Loucy (cell line): ENCODE results near the gene KRTAP24-1.

Experiments used
- H2AFZ ChIP-seq: fragments of 200-600 bp; sonication (generic); 2 replicates; pipeline ENCODE4 v1.6.0; 2016; ENCODE audit warnings: antibody characterized with exemption, mild to moderate bottlenecking, low read length, moderate library complexity
- H3F3A ChIP-seq: fragments of 200-600 bp; 2 replicates; pipeline ENCODE4 v1.6.0; 2016; ENCODE audit warnings: antibody characterized with exemption, low read depth, mild to moderate bottlenecking
- H3K27me3 ChIP-seq: fragments of 200-600 bp; sonication (generic); 2 replicates; pipeline ENCODE4 v1.6.1; 2014; ENCODE audit warnings: low read length, mild to moderate bottlenecking; ENCODE audit not compliant: insufficient read depth, poor library complexity, severe bottlenecking
- H3K36me3 ChIP-seq: fragments of 200-600 bp; sonication (generic); 2 replicates; pipeline ENCODE4 v1.6.1; 2016; ENCODE audit warnings: low read length; ENCODE audit not compliant: insufficient read depth
- H3K4me1 ChIP-seq: fragments of 200-600 bp; sonication (generic); 2 replicates; pipeline ENCODE4 v1.5.1; 2014; ENCODE audit warnings: low read length, mild to moderate bottlenecking; ENCODE audit not compliant: insufficient read depth, poor library complexity, severe bottlenecking
- H3K4me2 ChIP-seq: fragments of 200-600 bp; sonication (generic); 2 replicates; pipeline ENCODE4 v1.6.0; 2014; ENCODE audit warnings: antibody characterized with exemption, low read length, low read depth, mild to moderate bottlenecking; ENCODE audit not compliant: poor library complexity, severe bottlenecking
- H3K4me3 ChIP-seq: fragments of 200-600 bp; sonication (generic); 2 replicates; pipeline ENCODE4 v1.5.1; 2014; ENCODE audit warnings: low read length, mild to moderate bottlenecking, mixed read lengths; ENCODE audit not compliant: poor library complexity, severe bottlenecking
- H3K79me2 ChIP-seq: fragments of 200-600 bp; sonication (generic); 2 replicates; pipeline ENCODE4 v1.6.1; 2014; ENCODE audit warnings: low read length; ENCODE audit not compliant: insufficient read depth
- H3K9ac ChIP-seq: fragments of 200-600 bp; sonication (generic); 2 replicates; pipeline ENCODE4 v1.6.0; 2014; ENCODE audit warnings: mild to moderate bottlenecking, low read depth, low read length, moderate library complexity; ENCODE audit not compliant: poor library complexity, severe bottlenecking
- H3K9me2 ChIP-seq: fragments of 200-600 bp; sonication (generic); replicated peaks from 2 replicates; pipeline ENCODE4 v1.6.1; 2016; ENCODE audit warnings: low read depth, low read length, mixed read lengths
- H3K9me3 ChIP-seq: fragments of 200-600 bp; sonication (generic); 2 replicates; pipeline ENCODE4 v1.6.1; 2014; ENCODE audit warnings: mild to moderate bottlenecking, antibody characterized with exemption, low read length, low read depth; ENCODE audit not compliant: insufficient read depth
- H4K20me1 ChIP-seq: fragments of 200-600 bp; sonication (generic); 2 replicates; pipeline ENCODE4 v1.6.0; 2014; ENCODE audit warnings: antibody characterized with exemption, low read length, mild to moderate bottlenecking; ENCODE audit not compliant: insufficient read depth, poor library complexity, severe bottlenecking
- EZH2phosphoT487 ChIP-seq: fragments of 200-600 bp; IDR thresholded peaks from 2 replicates; pipeline ENCODE4 v1.6.1; 2018; ENCODE audit warnings: antibody characterized with exemption, mild to moderate bottlenecking, moderate library complexity, borderline replicate concordance
- TF ChIP-seq, protein P1 (sequence below): fragments of 200-600 bp; sonication (generic); conservative IDR thresholded peaks from 2 replicates; pipeline ENCODE4 v1.5.1; 2014; ENCODE audit warnings: mild to moderate bottlenecking, antibody characterized with exemption, low read length

KRTAP24-1 gene, protein sequence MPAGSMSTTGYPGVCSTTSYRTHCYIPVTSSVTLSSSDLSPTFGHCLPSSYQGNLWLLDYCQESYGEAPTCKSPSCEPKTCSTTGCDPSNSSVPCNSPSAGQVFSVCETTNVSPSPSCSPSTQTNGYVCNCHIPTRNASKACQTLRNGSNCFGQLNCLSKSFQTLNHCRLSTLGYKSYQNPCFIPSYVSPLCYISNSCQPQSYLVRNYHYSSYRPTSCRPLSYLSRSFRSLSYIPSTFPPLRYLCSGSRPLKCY

DNA sequence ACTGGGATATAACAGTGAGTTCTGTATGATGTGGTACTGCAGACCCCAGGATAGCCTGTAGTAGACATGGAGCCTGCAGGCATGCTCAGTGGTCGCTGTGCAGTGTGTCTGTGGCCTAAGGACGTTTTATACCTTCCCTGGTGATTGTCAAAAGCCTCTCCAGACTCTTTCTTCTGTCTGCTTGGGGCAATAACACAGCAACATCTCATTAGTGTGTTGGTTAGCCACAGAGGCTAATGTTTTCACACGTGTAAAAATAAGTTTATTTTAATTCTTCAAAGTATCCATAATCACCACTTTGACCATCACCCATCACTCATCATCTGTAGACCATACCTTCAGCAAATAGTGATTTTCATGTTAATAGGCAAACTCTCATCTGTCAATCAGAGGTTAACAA is at the start of gene KRTAP24-1:
TSS of gene KRTAP24-1 (minus strand) at position 101 of the 400 bp plus-strand sequence. CDS start at position 83, 18 bp downstream.
- Histone ChIP-seq H3K4me2 (no peak within 1 kb of the TSS), H4K20me1 (no peaks in the 10 kb centered on the region), H3K36me3 (no peaks in the 10 kb centered on the region), H3F3A (no peaks in the 10 kb centered on the region), H3K4me3 (no peak within 1 kb of the TSS), H2AFZ (no peak within 1 kb of the TSS), H3K27me3 (no peaks in the 10 kb centered on the region), H3K9me3 (peaks cover 4% of the 10 kb centered on the region; the same call in 1 of the 2 replicates), H3K79me2 (no peaks in the 10 kb centered on the region), H3K4me1 (no peaks in the 10 kb centered on the region), H3K9me2 (no peaks in the 10 kb centered on the region), H3K9ac (no peak within 1 kb of the TSS)
- TF ChIP-seq EZH2phosphoT487 = no peak
- TF ChIP-seq, protein P1, sequence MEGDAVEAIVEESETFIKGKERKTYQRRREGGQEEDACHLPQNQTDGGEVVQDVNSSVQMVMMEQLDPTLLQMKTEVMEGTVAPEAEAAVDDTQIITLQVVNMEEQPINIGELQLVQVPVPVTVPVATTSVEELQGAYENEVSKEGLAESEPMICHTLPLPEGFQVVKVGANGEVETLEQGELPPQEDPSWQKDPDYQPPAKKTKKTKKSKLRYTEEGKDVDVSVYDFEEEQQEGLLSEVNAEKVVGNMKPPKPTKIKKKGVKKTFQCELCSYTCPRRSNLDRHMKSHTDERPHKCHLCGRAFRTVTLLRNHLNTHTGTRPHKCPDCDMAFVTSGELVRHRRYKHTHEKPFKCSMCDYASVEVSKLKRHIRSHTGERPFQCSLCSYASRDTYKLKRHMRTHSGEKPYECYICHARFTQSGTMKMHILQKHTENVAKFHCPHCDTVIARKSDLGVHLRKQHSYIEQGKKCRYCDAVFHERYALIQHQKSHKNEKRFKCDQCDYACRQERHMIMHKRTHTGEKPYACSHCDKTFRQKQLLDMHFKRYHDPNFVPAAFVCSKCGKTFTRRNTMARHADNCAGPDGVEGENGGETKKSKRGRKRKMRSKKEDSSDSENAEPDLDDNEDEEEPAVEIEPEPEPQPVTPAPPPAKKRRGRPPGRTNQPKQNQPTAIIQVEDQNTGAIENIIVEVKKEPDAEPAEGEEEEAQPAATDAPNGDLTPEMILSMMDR = no peak

DNA sequence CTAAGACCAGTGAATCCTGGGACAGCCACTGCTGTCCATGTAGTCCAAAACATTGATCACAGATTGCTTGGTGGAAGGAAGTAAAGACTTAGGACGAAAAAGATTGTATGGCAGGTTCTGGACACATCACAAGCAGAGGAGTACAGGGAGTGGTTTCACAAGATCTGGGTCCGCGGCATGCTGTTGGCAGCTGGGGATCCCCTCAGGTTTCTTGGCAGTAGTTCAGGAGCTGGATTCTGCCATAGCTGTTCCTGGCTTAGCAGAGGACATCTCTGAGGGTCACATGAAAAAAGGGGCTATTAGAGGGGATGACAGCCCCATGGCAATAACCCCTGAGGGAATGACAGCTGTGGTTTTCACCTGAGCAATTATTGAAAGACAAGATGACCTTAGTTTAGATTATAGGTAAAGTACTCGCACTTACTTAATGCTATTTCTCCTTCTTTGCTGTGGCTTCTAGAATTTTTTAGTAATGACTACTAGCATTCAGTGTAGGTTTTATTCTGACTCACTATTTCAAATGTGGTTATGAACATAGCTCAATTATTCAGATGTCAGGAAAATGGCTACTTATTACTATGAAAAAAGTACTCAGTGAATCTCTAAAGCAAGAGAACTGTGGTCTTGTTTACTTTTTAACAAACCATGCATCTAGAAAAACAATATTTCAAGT is 46.6 kb upstream of the KRTAP24-1 start:
- no peak overlapping the region for H3K9ac ChIP-seq
- H3K9me2 ChIP-seq = no peaks in the 10 kb centered on the region
- H3K27me3 ChIP-seq = no peaks in the 10 kb centered on the region
- H3K79me2 ChIP-seq = no peaks in the 10 kb centered on the region
- H3K4me3 ChIP-seq = no peak overlapping the region
- H4K20me1 ChIP-seq = no peaks in the 10 kb centered on the region
- TF ChIP-seq, protein P1 = no peak
- TF ChIP-seq EZH2phosphoT487 = no peak
- no peaks in the 10 kb centered on the region for H3K4me1 ChIP-seq
- H2AFZ ChIP-seq = no peak overlapping the region
- H3F3A ChIP-seq = no peaks in the 10 kb centered on the region
- no peaks in the 10 kb centered on the region for H3K36me3 ChIP-seq
- H3K4me2 ChIP-seq = no peak overlapping the region
- peaks cover 3% of the 10 kb centered on the region; the same call in 1 of the 2 replicates for H3K9me3 ChIP-seq

DNA sequence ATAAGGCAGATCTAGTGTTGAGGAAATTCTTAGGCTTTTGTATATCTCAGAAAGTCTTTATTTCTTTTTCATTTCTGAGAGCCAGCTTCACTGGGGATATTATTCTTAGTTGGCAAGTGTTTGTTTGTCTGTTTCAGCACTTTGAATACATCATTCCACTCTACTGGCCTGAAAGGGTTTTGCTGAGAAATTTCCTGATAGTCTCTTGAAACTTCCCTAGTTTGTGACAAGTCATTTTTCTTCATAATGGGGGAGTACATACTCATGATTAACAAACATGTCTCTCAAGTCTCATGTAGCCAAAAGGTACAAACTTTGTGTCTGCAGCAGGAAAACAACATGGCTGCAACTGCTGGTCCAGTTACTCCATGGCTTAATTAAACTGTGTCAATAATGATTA is 43.6 kb upstream of the KRTAP24-1 start:
- Histone ChIP-seq H3K27me3 (no peaks in the 10 kb centered on the region), H3K9me2 (no peaks in the 10 kb centered on the region), H4K20me1 (no peaks in the 10 kb centered on the region), H3K79me2 (no peaks in the 10 kb centered on the region), H3F3A (no peaks in the 10 kb centered on the region), H3K4me1 (no peaks in the 10 kb centered on the region), H3K4me2 (no peak overlapping the region), H3K4me3 (no peak overlapping the region), H3K9ac (no peak overlapping the region), H3K9me3 (peaks cover 3% of the 10 kb centered on the region; the same call in 1 of the 2 replicates), H2AFZ (no peak overlapping the region), H3K36me3 (no peaks in the 10 kb centered on the region)
- TF ChIP-seq EZH2phosphoT487 = no peak
- TF ChIP-seq, protein P1 = no peak
